Ishikawa (cell line): ENCODE data around the gene TIMMDC1.

Source experiments
- CEBPB ChIP-seq: IDR thresholded peaks from 2 replicates; pipeline ENCODE4 v1.6.1; 2012
- CREB1 ChIP-seq: IDR thresholded peaks from 2 replicates; pipeline ENCODE4 v1.6.1; 2012; ENCODE audit warnings: low read depth
- EGR1 ChIP-seq: IDR thresholded peaks from 2 replicates; pipeline ENCODE4 v1.6.1; 2012
- EP300 ChIP-seq: IDR thresholded peaks from 2 replicates; pipeline ENCODE4 v1.6.1; 2012; ENCODE audit warnings: borderline replicate concordance
- FOXM1 ChIP-seq: IDR thresholded peaks from 2 replicates; pipeline ENCODE4 v1.6.1; 2012; ENCODE audit warnings: low read depth, borderline replicate concordance
- NFIC ChIP-seq: IDR thresholded peaks from 2 replicates; pipeline ENCODE4 v1.6.1; 2012
- RAD21 ChIP-seq: IDR thresholded peaks from 2 replicates; pipeline ENCODE4 v1.6.1; 2012; ENCODE audit warnings: low read depth
- TAF1 ChIP-seq: IDR thresholded peaks from 2 replicates; pipeline ENCODE4 v1.6.1; 2012; ENCODE audit warnings: low read depth, mild to moderate bottlenecking
- TCF12 ChIP-seq: IDR thresholded peaks from 2 replicates; pipeline ENCODE4 v1.6.1; 2012; ENCODE audit warnings: low read depth
- TEAD4 ChIP-seq: IDR thresholded peaks from 2 replicates; pipeline ENCODE4 v1.6.1; 2012
- YY1 ChIP-seq: IDR thresholded peaks from 2 replicates; pipeline ENCODE4 v1.6.1; 2012; ENCODE audit warnings: low read depth
- ZBTB7A ChIP-seq: IDR thresholded peaks from 2 replicates; pipeline ENCODE4 v1.6.1; 2012; ENCODE audit warnings: low read depth
- TF ChIP-seq, protein P1 (sequence below): IDR thresholded peaks from 2 replicates; pipeline ENCODE4 v1.6.1; 2012; ENCODE audit warnings: low read depth, mild to moderate bottlenecking
- TF ChIP-seq, protein P2 (sequence below): IDR thresholded peaks from 2 replicates; pipeline ENCODE4 v1.6.1; 2012
- TF ChIP-seq, protein P3 (sequence below): IDR thresholded peaks from 2 replicates; pipeline ENCODE4 v1.6.1; 2012

Gene TIMMDC1

DNA sequence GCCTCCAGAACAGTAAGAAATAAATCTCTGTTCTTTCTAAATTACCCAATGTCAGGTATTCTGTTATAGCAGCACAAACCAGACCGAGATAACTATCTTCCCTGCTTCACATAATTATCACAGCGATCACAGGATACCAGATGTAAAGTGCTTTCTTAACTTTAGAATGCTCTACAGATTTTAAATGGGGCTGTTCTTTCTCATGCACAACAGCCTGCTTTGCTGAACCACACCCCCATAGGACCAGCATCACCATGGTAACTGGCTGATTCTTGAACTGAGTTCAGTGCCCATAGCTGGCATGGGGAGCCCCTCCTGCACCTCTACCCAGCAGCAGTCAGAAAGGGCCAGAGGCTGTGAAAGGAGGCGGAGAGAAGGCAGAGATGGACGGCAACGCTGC, 53.3 kb downstream of the TIMMDC1 start:
- TF ChIP-seq TAF1 (no peak), EP300 (no peak), ZBTB7A (no peak)

DNA sequence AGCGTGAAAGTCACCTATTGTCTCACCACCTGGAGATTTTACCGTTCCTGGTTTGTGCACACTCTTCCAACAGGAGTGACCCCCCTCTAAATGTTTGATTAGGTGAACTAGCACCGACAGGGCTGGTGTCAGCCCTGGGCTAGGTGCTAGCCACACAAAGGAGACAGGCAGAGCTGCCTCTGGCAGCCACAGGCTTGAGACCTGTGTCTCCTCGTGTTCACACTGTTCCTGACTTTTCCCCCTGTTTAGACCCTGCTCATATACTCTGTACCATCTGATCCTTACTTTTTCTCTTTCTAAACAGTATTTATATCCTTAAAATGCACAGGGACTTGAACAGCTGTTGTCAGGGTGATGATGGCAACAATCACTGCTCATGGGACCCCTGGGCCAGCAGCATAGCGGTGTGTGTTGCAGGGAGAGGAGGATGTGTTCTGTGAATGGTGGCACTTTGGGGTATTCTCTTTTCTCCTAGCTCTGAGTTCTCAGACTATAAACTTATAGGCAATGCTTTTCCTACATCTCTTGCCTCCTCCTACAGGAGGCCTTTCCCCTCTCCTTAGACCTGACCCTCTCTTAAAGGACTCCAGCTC, 55.6 kb downstream of the TIMMDC1 start:
- no peak for TF ChIP-seq TCF12
- TF ChIP-seq CREB1: no peak
- TF ChIP-seq EGR1: no peak
- TF ChIP-seq, protein P1, sequence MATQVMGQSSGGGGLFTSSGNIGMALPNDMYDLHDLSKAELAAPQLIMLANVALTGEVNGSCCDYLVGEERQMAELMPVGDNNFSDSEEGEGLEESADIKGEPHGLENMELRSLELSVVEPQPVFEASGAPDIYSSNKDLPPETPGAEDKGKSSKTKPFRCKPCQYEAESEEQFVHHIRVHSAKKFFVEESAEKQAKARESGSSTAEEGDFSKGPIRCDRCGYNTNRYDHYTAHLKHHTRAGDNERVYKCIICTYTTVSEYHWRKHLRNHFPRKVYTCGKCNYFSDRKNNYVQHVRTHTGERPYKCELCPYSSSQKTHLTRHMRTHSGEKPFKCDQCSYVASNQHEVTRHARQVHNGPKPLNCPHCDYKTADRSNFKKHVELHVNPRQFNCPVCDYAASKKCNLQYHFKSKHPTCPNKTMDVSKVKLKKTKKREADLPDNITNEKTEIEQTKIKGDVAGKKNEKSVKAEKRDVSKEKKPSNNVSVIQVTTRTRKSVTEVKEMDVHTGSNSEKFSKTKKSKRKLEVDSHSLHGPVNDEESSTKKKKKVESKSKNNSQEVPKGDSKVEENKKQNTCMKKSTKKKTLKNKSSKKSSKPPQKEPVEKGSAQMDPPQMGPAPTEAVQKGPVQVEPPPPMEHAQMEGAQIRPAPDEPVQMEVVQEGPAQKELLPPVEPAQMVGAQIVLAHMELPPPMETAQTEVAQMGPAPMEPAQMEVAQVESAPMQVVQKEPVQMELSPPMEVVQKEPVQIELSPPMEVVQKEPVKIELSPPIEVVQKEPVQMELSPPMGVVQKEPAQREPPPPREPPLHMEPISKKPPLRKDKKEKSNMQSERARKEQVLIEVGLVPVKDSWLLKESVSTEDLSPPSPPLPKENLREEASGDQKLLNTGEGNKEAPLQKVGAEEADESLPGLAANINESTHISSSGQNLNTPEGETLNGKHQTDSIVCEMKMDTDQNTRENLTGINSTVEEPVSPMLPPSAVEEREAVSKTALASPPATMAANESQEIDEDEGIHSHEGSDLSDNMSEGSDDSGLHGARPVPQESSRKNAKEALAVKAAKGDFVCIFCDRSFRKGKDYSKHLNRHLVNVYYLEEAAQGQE: no peak
- no peak for TF ChIP-seq NFIC
- TF ChIP-seq FOXM1: no peak
- TF ChIP-seq YY1: no peak
- TF ChIP-seq ZBTB7A: no peak
- TF ChIP-seq, protein P2, sequence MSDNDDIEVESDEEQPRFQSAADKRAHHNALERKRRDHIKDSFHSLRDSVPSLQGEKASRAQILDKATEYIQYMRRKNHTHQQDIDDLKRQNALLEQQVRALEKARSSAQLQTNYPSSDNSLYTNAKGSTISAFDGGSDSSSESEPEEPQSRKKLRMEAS: no peak
- TF ChIP-seq, protein P3, sequence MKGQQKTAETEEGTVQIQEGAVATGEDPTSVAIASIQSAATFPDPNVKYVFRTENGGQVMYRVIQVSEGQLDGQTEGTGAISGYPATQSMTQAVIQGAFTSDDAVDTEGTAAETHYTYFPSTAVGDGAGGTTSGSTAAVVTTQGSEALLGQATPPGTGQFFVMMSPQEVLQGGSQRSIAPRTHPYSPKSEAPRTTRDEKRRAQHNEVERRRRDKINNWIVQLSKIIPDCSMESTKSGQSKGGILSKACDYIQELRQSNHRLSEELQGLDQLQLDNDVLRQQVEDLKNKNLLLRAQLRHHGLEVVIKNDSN: no peak
- TF ChIP-seq TEAD4: no peak
- TF ChIP-seq CEBPB: no peak
- no peak for TF ChIP-seq TAF1
- no peak for TF ChIP-seq RAD21
- TF ChIP-seq EP300: no peak

DNA sequence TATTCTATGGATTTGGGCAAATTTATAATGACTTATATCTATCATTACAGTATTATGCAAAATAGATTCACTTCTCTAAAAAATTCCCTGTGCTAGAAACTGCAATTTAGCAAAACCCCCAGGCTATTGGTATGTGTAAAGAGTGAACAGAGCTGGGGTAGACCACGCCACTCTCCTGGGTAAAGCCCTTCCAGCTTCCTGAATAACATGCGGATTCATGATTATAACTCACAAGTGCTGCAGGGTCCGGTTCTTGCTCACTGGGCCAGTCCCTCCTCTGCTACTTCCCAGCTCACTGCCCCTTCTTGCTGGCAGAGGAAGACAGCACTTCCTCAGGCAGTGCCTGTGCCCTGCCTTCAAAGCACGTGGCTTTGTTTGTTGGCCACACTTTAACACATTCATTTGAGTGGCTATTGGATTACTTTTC, 57.0 kb downstream of the TIMMDC1 start:
- TF ChIP-seq, protein P3: no peak
- TF ChIP-seq NFIC: no peak
- TF ChIP-seq CREB1: no peak
- TF ChIP-seq YY1: no peak
- no peak for TF ChIP-seq TAF1

DNA sequence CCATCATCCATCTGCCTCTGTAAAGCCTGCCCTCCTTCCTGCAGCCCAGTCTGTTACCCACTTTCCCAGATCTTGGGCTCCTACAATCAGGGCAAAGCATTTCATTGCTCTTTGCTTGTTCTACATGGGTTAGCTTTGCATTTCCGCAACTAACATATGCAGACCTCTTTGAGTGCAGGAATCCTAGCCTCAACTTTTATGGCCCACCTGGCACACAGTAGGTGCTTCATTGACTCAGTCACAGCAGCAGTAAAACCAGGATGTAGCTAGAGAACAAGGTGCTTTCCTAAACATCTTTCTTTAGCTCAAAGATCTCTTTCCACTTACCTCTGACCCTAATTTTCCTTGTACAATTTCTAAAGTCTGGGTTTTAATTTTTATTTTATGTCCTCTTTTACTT, 57.6 kb downstream of the TIMMDC1 start:
- TF ChIP-seq CREB1 (no peak), EGR1 (no peak), RAD21 (no peak)
- TF ChIP-seq, protein P2: no peak

DNA sequence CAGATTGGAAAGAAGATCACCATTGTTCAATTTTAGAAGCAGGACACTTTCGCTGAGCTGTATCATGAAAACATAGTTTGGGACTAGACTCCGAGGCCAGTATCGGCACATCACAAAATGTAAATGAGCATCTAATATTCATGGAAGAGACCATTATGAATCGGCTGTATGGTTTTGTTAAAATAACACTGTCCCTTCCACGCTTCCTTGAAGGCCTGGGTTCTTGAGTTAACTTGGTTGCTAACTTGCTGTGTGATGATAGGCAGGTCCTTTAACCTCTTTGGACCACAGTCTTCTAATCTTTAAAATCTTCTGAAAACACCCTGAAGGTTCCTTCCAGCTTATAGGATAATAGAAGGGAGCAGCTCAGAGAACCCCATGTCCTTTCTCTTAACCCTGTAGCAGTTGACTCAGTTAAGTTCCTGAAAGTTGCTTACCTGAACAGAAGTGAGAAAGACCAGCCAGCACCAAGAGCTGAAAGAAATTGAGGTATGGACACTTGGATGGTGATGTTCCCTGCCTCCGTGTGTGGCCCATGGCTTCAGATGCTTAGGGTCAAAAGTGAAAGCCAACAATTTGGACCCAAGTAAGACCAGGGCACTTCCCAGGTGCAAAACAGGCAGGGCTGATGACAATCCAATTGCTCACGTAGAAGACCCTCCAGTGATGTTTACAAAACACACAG, 59.0 kb downstream of the TIMMDC1 start:
- TF ChIP-seq TAF1: no peak
- no peak for TF ChIP-seq YY1

DNA sequence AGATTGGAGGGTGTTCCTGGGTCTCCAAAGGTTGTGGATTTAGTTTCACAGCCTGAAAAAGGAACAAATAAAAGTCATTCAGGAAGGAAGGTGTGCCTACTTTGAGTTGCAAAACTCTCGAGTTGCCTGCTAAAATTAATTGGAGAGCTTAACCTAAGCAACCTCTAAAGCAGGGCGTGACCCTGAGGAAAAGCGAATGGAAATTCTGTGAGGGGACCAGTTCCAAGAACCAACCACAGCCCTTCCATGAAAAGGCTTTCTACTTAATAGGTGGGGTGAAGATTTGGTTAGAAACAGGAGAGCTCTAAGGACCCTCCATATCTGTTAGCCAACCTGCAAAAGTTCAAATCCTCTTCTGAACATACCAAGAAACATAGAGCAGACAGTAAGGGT, 59.5 kb downstream of the TIMMDC1 start:
- no peak for TF ChIP-seq TEAD4
- no peak for TF ChIP-seq EGR1
- no peak for TF ChIP-seq RAD21
- TF ChIP-seq EP300: no peak
- TF ChIP-seq YY1: no peak
- no peak for TF ChIP-seq TAF1
- TF ChIP-seq ZBTB7A: no peak
- TF ChIP-seq, protein P2: no peak
- TF ChIP-seq CEBPB: no peak
- TF ChIP-seq, protein P3: no peak
- no peak for TF ChIP-seq NFIC
- no peak for TF ChIP-seq FOXM1

DNA sequence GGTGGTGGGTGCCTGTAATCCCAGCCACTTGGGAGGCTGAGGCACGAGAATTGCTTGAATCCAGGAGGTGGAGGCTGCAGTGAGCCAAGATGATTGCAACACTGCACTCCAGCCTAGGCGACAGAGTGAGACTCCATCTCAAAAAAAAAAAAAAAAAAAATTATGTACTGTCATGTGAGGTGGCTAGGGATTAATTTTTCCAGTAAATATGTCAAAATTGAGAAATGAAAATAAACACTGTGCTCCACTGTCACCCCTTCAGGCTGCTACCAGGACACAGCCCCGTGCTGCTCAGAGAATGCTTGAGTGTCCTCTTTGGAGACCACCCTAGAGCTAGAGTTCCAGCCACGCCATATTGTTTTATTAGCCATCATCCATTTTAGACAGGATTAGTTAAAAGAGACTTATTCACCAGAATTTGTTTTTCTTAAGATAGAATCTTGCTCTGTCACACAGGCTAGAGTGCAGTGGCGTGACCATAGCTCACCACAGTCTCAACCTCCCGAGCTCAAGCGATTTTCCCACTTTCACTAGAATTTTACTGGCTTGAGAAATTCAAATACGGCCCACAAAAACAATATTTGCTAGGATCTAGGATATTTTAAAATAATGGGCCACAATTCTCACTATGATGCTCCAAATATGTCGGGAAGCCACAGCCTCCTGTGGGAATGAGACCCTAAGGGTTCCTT, 60.4 kb downstream of the TIMMDC1 start:
- no peak for TF ChIP-seq FOXM1
- TF ChIP-seq, protein P2: no peak
- TF ChIP-seq CEBPB: no peak
- no peak for TF ChIP-seq TAF1
- TF ChIP-seq, protein P3: no peak
- no peak for TF ChIP-seq CREB1
- no peak for TF ChIP-seq NFIC
- TF ChIP-seq RAD21: no peak
- no peak for TF ChIP-seq ZBTB7A
- TF ChIP-seq, protein P1: no peak
- no peak for TF ChIP-seq TCF12
- TF ChIP-seq EP300: no peak
- no peak for TF ChIP-seq YY1
